ENCODE data around the gene STARD8.

The STARD8 gene

GRCh38 chrX:68691921-68692320 is 44.5 kb downstream of the STARD8 start:
- Mint-ChIP-seq H3K4me3 (no peak overlapping the region), H3K27me3 (ENCODE audit: low read depth) (no peaks in the 10 kb centered on the region), H3K27ac (no peak overlapping the region), H3K36me3 (ENCODE audit: low read depth) (no peaks in the 10 kb centered on the region), H3K4me1 (ENCODE audit: low read depth) (peaks cover 19% of the 10 kb centered on the region), H3K9me3 (no peaks in the 10 kb centered on the region)

- Mint-ChIP-seq H3K27me3 (ENCODE audit: low read depth) (no peaks in the 10 kb centered on the region), H3K9me3 (no peaks in the 10 kb centered on the region), H3K27ac (no peak overlapping the region), H3K36me3 (ENCODE audit: low read depth) (no peaks in the 10 kb centered on the region), H3K4me1 (ENCODE audit: low read depth) (peaks cover 19% of the 10 kb centered on the region), H3K4me3 (peak overlapping the region; percentile 53)
Observed at GRCh38 chrX:68692651-68693050, 45.2 kb downstream of the STARD8 start.

- Mint-ChIP-seq H3K36me3 (ENCODE audit: low read depth) (no peaks in the 10 kb centered on the region), H3K4me1 (ENCODE audit: low read depth) (peaks cover 19% of the 10 kb centered on the region), H3K27me3 (ENCODE audit: low read depth) (no peaks in the 10 kb centered on the region), H3K27ac (peak overlapping the region; percentile 68), H3K9me3 (no peaks in the 10 kb centered on the region), H3K4me3 (peak overlapping the region; percentile 68)
Observed at GRCh38 chrX:68693481-68694434, 46.3 kb downstream of the STARD8 start.

GRCh38 chrX:68694435-68695205 is 47.2 kb downstream of the STARD8 start:
- peak overlapping the region; percentile 68 for H3K4me3 Mint-ChIP-seq
- no peaks in the 10 kb centered on the region for H3K27me3 Mint-ChIP-seq (ENCODE audit: low read depth)
- H3K36me3 Mint-ChIP-seq (ENCODE audit: low read depth), result no peaks in the 10 kb centered on the region
- H3K9me3 Mint-ChIP-seq, result no peaks in the 10 kb centered on the region
- H3K27ac Mint-ChIP-seq, result peak overlapping the region; percentile 68
- H3K4me1 Mint-ChIP-seq (ENCODE audit: low read depth), result peaks cover 19% of the 10 kb centered on the region

- peak overlapping the region; percentile 33 for H3K4me3 Mint-ChIP-seq
- H3K27me3 Mint-ChIP-seq (ENCODE audit: low read depth), result no peaks in the 10 kb centered on the region
- no peak overlapping the region for H3K27ac Mint-ChIP-seq
- no peaks in the 10 kb centered on the region for H3K36me3 Mint-ChIP-seq (ENCODE audit: low read depth)
- peaks cover 19% of the 10 kb centered on the region for H3K4me1 Mint-ChIP-seq (ENCODE audit: low read depth)
- H3K9me3 Mint-ChIP-seq, result no peaks in the 10 kb centered on the region
Observed at GRCh38 chrX:68695206-68695845, 47.9 kb downstream of the STARD8 start.

GRCh38 chrX:68696267-68696990 is 49.0 kb downstream of the STARD8 start:
- H3K9me3 Mint-ChIP-seq, result no peaks in the 10 kb centered on the region
- no peak overlapping the region for H3K27ac Mint-ChIP-seq
- H3K4me1 Mint-ChIP-seq (ENCODE audit: low read depth), result peaks cover 19% of the 10 kb centered on the region
- H3K4me3 Mint-ChIP-seq, result peak overlapping the region; percentile 10
- no peaks in the 10 kb centered on the region for H3K36me3 Mint-ChIP-seq (ENCODE audit: low read depth)
- no peaks in the 10 kb centered on the region for H3K27me3 Mint-ChIP-seq (ENCODE audit: low read depth)

GRCh38 chrX:68697036-68697435 is 49.6 kb downstream of the STARD8 start:
- no peak overlapping the region for H3K4me3 Mint-ChIP-seq
- no peaks in the 10 kb centered on the region for H3K36me3 Mint-ChIP-seq (ENCODE audit: low read depth)
- no peak overlapping the region for H3K27ac Mint-ChIP-seq
- H3K27me3 Mint-ChIP-seq (ENCODE audit: low read depth), result no peaks in the 10 kb centered on the region
- no peaks in the 10 kb centered on the region for H3K9me3 Mint-ChIP-seq
- H3K4me1 Mint-ChIP-seq (ENCODE audit: low read depth), result peaks cover 19% of the 10 kb centered on the region

GRCh38 chrX:68697465-68698125 is 50.1 kb downstream of the STARD8 start:
- Mint-ChIP-seq H3K9me3 (no peaks in the 10 kb centered on the region), H3K4me1 (ENCODE audit: low read depth) (peaks cover 17% of the 10 kb centered on the region), H3K36me3 (ENCODE audit: low read depth) (no peaks in the 10 kb centered on the region), H3K27me3 (ENCODE audit: low read depth) (no peaks in the 10 kb centered on the region), H3K4me3 (no peak overlapping the region), H3K27ac (no peak overlapping the region)

- Mint-ChIP-seq H3K27ac (no peak overlapping the region), H3K4me3 (no peak overlapping the region), H3K4me1 (ENCODE audit: low read depth) (peaks cover 22% of the 10 kb centered on the region), H3K9me3 (no peaks in the 10 kb centered on the region), H3K27me3 (ENCODE audit: low read depth) (no peaks in the 10 kb centered on the region), H3K36me3 (ENCODE audit: low read depth) (no peaks in the 10 kb centered on the region)
Observed at GRCh38 chrX:68698942-68699341, 51.5 kb downstream of the STARD8 start.

- H3K27me3 Mint-ChIP-seq (ENCODE audit: low read depth), result no peaks in the 10 kb centered on the region
- H3K9me3 Mint-ChIP-seq, result no peaks in the 10 kb centered on the region
- H3K27ac Mint-ChIP-seq, result no peak overlapping the region
- H3K4me1 Mint-ChIP-seq (ENCODE audit: low read depth), result peaks cover 19% of the 10 kb centered on the region
- H3K4me3 Mint-ChIP-seq, result no peak overlapping the region
- no peaks in the 10 kb centered on the region for H3K36me3 Mint-ChIP-seq (ENCODE audit: low read depth)
Observed at GRCh38 chrX:68699960-68700746, 52.7 kb downstream of the STARD8 start.

GRCh38 chrX:68703369-68703768 is 55.9 kb downstream of the STARD8 start:
- H3K4me1 Mint-ChIP-seq (ENCODE audit: low read depth), result peaks cover 6% of the 10 kb centered on the region
- H3K27ac Mint-ChIP-seq, result no peak overlapping the region
- no peaks in the 10 kb centered on the region for H3K9me3 Mint-ChIP-seq
- H3K36me3 Mint-ChIP-seq (ENCODE audit: low read depth), result no peaks in the 10 kb centered on the region
- H3K27me3 Mint-ChIP-seq (ENCODE audit: low read depth), result no peaks in the 10 kb centered on the region
- H3K4me3 Mint-ChIP-seq, result no peak overlapping the region

- H3K9me3 Mint-ChIP-seq, result no peaks in the 10 kb centered on the region
- H3K27me3 Mint-ChIP-seq (ENCODE audit: low read depth), result no peaks in the 10 kb centered on the region
- no peaks in the 10 kb centered on the region for H3K36me3 Mint-ChIP-seq (ENCODE audit: low read depth)
- H3K27ac Mint-ChIP-seq, result no peak overlapping the region
- no peak overlapping the region for H3K4me3 Mint-ChIP-seq
- peaks cover 6% of the 10 kb centered on the region for H3K4me1 Mint-ChIP-seq (ENCODE audit: low read depth)
Observed at GRCh38 chrX:68703846-68704245, 56.4 kb downstream of the STARD8 start.

GRCh38 chrX:68705986-68706385 is 58.5 kb downstream of the STARD8 start:
- no peaks in the 10 kb centered on the region for H3K9me3 Mint-ChIP-seq
- H3K4me3 Mint-ChIP-seq, result no peak overlapping the region
- H3K27ac Mint-ChIP-seq, result no peak overlapping the region
- H3K27me3 Mint-ChIP-seq (ENCODE audit: low read depth), result no peaks in the 10 kb centered on the region
- H3K4me1 Mint-ChIP-seq (ENCODE audit: low read depth), result peaks cover 6% of the 10 kb centered on the region
- no peaks in the 10 kb centered on the region for H3K36me3 Mint-ChIP-seq (ENCODE audit: low read depth)
